ENCODE results near the gene TIAM1. TPM values are rescaled to one million over a fixed set of nuclear protein-coding genes. Genes with fewer than 3 reads are reported as not detected.

TIAM1 gene
- total RNA-seq, 1 donor from 2014 or later: 17.8 TPM

DNA sequence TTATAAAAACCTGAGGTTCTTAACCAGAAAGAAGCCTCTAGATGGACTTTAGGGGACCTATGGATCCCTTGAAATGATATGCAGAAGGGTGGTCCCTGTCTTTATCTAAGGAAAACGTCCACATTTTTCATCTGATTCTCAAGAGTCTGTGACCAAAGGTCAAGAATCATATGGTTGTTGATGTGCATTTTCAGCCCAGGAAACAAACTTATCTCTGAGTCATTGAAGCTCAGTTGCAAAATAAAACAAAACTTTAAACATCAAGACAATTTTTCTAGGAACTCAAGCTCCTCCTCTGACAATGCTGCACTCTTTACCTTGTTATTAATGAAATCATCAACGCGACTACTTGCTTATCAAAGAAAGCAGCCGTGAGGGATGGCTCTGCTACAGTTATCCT lies 83.3 kb downstream of the TIAM1 start:
- H3K79me2 ChIP-seq (ENCODE audit: insufficient read depth, low read length): peaks cover 9% of the 10 kb centered on the region
- DNase-seq (ENCODE audit: low read depth): no peak
- no peaks in the 10 kb centered on the region for H3K27me3 ChIP-seq (ENCODE audit: insufficient read depth, low read length)
- Mint-ChIP-seq H3K4me1 (ENCODE audit: low read depth, unreplicated experiment) (peaks cover 18% of the 10 kb centered on the region), H3K27me3 (ENCODE audit: low read depth, unreplicated experiment) (no peaks in the 10 kb centered on the region), H3K27ac (ENCODE audit: unreplicated experiment) (no peak overlapping the region), H3K4me3 (ENCODE audit: unreplicated experiment) (no peak overlapping the region), H3K9me3 (ENCODE audit: unreplicated experiment) (no peaks in the 10 kb centered on the region), H3K36me3 (ENCODE audit: low read depth, unreplicated experiment) (peaks cover 10% of the 10 kb centered on the region)
- no peak overlapping the region for H2AFZ ChIP-seq (ENCODE audit: low read depth, low read length)
- H3K4me1 ChIP-seq (ENCODE audit: insufficient read depth, low read length): peaks cover 6% of the 10 kb centered on the region
- no peak overlapping the region for H3K4me2 ChIP-seq (ENCODE audit: low read length)
- H3K36me3 ChIP-seq (ENCODE audit: insufficient read depth, low read length): no peaks in the 10 kb centered on the region
- no peak overlapping the region for H3K4me3 ChIP-seq (ENCODE audit: insufficient read depth, low read depth, low read length)
- no peak overlapping the region for H3K27ac ChIP-seq (ENCODE audit: low read depth, low read length)
- H4K20me1 ChIP-seq (ENCODE audit: insufficient read depth, low read length): peaks cover 24% of the 10 kb centered on the region
- no peaks in the 10 kb centered on the region for H3K9me3 ChIP-seq (ENCODE audit: insufficient read depth, low read depth, low read length)
- TF ChIP-seq, protein P1, sequence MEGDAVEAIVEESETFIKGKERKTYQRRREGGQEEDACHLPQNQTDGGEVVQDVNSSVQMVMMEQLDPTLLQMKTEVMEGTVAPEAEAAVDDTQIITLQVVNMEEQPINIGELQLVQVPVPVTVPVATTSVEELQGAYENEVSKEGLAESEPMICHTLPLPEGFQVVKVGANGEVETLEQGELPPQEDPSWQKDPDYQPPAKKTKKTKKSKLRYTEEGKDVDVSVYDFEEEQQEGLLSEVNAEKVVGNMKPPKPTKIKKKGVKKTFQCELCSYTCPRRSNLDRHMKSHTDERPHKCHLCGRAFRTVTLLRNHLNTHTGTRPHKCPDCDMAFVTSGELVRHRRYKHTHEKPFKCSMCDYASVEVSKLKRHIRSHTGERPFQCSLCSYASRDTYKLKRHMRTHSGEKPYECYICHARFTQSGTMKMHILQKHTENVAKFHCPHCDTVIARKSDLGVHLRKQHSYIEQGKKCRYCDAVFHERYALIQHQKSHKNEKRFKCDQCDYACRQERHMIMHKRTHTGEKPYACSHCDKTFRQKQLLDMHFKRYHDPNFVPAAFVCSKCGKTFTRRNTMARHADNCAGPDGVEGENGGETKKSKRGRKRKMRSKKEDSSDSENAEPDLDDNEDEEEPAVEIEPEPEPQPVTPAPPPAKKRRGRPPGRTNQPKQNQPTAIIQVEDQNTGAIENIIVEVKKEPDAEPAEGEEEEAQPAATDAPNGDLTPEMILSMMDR (IDR thresholded peaks at IDR 0.05; ENCODE audit: insufficient read depth, low read depth, low read length): no peak
- no peak for TF ChIP-seq EZH2 (IDR thresholded peaks at IDR 0.05; ENCODE audit: insufficient read depth, low read length)
- no peak for FAIRE-seq
- H3K9ac ChIP-seq (ENCODE audit: low read length): no peak overlapping the region

DNA sequence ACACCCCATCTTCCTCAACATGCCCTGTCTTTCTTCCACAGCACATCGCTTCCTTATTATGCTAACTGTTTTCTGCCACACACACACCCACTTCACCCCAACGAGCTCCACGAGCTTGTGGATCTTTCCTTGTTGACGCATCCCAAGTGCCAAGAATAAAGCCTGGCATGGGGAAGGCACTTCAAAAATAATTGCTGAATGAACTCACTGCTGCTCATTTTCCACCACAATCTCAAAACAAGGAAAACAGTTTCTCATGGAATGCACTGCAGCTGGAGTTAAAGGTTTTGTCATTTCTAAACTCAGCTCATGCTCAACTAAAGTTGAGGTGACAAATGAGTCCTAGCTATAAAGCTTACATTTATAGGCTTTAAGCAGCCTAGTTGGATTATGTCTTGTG lies 86.0 kb downstream of the TIAM1 start:
- peaks cover 21% of the 10 kb centered on the region for H3K4me1 Mint-ChIP-seq (ENCODE audit: low read depth, unreplicated experiment)
- Histone ChIP-seq H3K27me3 (ENCODE audit: insufficient read depth, low read length) (no peaks in the 10 kb centered on the region), H3K4me3 (ENCODE audit: insufficient read depth, low read depth, low read length) (no peak overlapping the region), H3K36me3 (ENCODE audit: insufficient read depth, low read length) (no peaks in the 10 kb centered on the region), H3K79me2 (ENCODE audit: insufficient read depth, low read length) (peaks cover 10% of the 10 kb centered on the region), H2AFZ (ENCODE audit: low read depth, low read length) (no peak overlapping the region), H4K20me1 (ENCODE audit: insufficient read depth, low read length) (peaks cover 36% of the 10 kb centered on the region), H3K9me3 (ENCODE audit: insufficient read depth, low read depth, low read length) (no peaks in the 10 kb centered on the region), H3K4me2 (ENCODE audit: low read length) (no peak overlapping the region), H3K9ac (ENCODE audit: low read length) (no peak overlapping the region), H3K27ac (ENCODE audit: low read depth, low read length) (no peak overlapping the region), H3K4me1 (ENCODE audit: insufficient read depth, low read length) (peaks cover 6% of the 10 kb centered on the region)
- H3K4me3 Mint-ChIP-seq (ENCODE audit: unreplicated experiment): no peak overlapping the region
- H3K27me3 Mint-ChIP-seq (ENCODE audit: low read depth, unreplicated experiment): no peaks in the 10 kb centered on the region
- no peaks in the 10 kb centered on the region for H3K36me3 Mint-ChIP-seq (ENCODE audit: low read depth, unreplicated experiment)
- DNase-seq (ENCODE audit: low read depth): no peak
- TF ChIP-seq, protein P1 (IDR thresholded peaks at IDR 0.05; ENCODE audit: insufficient read depth, low read depth, low read length): no peak
- TF ChIP-seq EZH2 (IDR thresholded peaks at IDR 0.05; ENCODE audit: insufficient read depth, low read length): no peak
- H3K27ac Mint-ChIP-seq (ENCODE audit: unreplicated experiment): no peak overlapping the region
- FAIRE-seq: no peak
- no peaks in the 10 kb centered on the region for H3K9me3 Mint-ChIP-seq (ENCODE audit: unreplicated experiment)

DNA sequence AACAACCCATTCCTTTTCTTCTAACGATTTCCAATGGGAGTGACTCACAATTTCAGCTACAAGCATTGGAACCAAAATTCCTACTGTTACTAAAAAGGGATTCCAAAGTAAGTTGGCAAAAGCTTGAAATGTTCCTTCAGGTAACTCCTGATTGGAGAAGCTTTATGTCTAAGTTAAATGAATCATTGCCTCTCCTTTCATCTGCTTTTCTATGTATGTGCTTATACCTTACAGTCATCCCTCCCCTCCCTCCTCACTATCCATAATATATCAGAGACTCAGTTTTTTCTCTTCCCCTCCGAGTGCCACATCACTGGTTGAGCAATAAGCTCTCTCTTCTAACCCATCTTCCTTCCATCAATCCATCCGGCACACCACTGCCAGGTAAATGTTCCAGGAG lies 86.8 kb downstream of the TIAM1 start:
- no peaks in the 10 kb centered on the region for H3K27me3 Mint-ChIP-seq (ENCODE audit: low read depth, unreplicated experiment)
- H3K4me3 ChIP-seq (ENCODE audit: insufficient read depth, low read depth, low read length): no peak overlapping the region
- no peaks in the 10 kb centered on the region for H3K36me3 ChIP-seq (ENCODE audit: insufficient read depth, low read length)
- FAIRE-seq: no peak
- no peaks in the 10 kb centered on the region for H3K9me3 Mint-ChIP-seq (ENCODE audit: unreplicated experiment)
- H3K79me2 ChIP-seq (ENCODE audit: insufficient read depth, low read length): peaks cover 13% of the 10 kb centered on the region
- no peaks in the 10 kb centered on the region for H3K27me3 ChIP-seq (ENCODE audit: insufficient read depth, low read length)
- no peak overlapping the region for H3K4me3 Mint-ChIP-seq (ENCODE audit: unreplicated experiment)
- H3K9me3 ChIP-seq (ENCODE audit: insufficient read depth, low read depth, low read length): no peaks in the 10 kb centered on the region
- H3K36me3 Mint-ChIP-seq (ENCODE audit: low read depth, unreplicated experiment): no peaks in the 10 kb centered on the region
- peaks cover 36% of the 10 kb centered on the region for H4K20me1 ChIP-seq (ENCODE audit: insufficient read depth, low read length)
- H2AFZ ChIP-seq (ENCODE audit: low read depth, low read length): no peak overlapping the region
- no peak overlapping the region for H3K27ac ChIP-seq (ENCODE audit: low read depth, low read length)
- peaks cover 6% of the 10 kb centered on the region for H3K4me1 ChIP-seq (ENCODE audit: insufficient read depth, low read length)
- no peak overlapping the region for H3K4me2 ChIP-seq (ENCODE audit: low read length)
- no peak overlapping the region for H3K9ac ChIP-seq (ENCODE audit: low read length)
- H3K27ac Mint-ChIP-seq (ENCODE audit: unreplicated experiment): no peak overlapping the region
- DNase-seq (ENCODE audit: low read depth): no peak
- H3K4me1 Mint-ChIP-seq (ENCODE audit: low read depth, unreplicated experiment): peaks cover 21% of the 10 kb centered on the region
- TF ChIP-seq EZH2 (IDR thresholded peaks at IDR 0.05; ENCODE audit: insufficient read depth, low read length): no peak
- TF ChIP-seq, protein P1 (IDR thresholded peaks at IDR 0.05; ENCODE audit: insufficient read depth, low read depth, low read length): no peak
